HCEC 1CT (cell line): ENCODE data around the gene C16orf90.

ENCODE experiments used
- DNase-seq: peaks from one replicate; pipeline ENCODE4 v3.0.0-alpha.2; 2017

C16orf90 gene

GRCh38 chr16:3495176-3495575, at the start of gene C16orf90:
Gene C16orf90, minus strand, starts transcription at chr16:3495489. Its CDS starts 68 bp downstream, at chr16:3495421.
- no peak for DNase-seq

- DNase-seq: no peak
Observed at GRCh38 chr16:3542601-3543373, 47.5 kb upstream of the C16orf90 start.

GRCh38 chr16:3541527-3542155, 46.4 kb upstream of the C16orf90 start:
- DNase-seq: no peak

- DNase-seq: no peak
Observed at GRCh38 chr16:3538222-3538621, 42.9 kb upstream of the C16orf90 start.

- peak; percentile 5 for DNase-seq
Observed at GRCh38 chr16:3536851-3537250, 41.6 kb upstream of the C16orf90 start.

- DNase-seq: peak; percentile 78
Observed at GRCh38 chr16:3536271-3536731, 41.0 kb upstream of the C16orf90 start.

- DNase-seq: no peak
Observed at GRCh38 chr16:3534126-3534525, 38.8 kb upstream of the C16orf90 start.

- DNase-seq: no peak
Observed at GRCh38 chr16:3532741-3533140, 37.5 kb upstream of the C16orf90 start.

GRCh38 chr16:3530371-3530914, 35.2 kb upstream of the C16orf90 start:
- no peak for DNase-seq

- DNase-seq: no peak
Observed at GRCh38 chr16:3529175-3529574, 33.9 kb upstream of the C16orf90 start.

GRCh38 chr16:3528406-3528805, 33.1 kb upstream of the C16orf90 start:
- no peak for DNase-seq

- DNase-seq: peak; percentile 45
Observed at GRCh38 chr16:3527216-3527829, 32.0 kb upstream of the C16orf90 start.

GRCh38 chr16:3525951-3526350, 30.7 kb upstream of the C16orf90 start:
- DNase-seq: no peak

- no peak for DNase-seq
Observed at GRCh38 chr16:3523281-3523680, 28.0 kb upstream of the C16orf90 start.

GRCh38 chr16:3520841-3521240, 25.6 kb upstream of the C16orf90 start:
- no peak for DNase-seq

- no peak for DNase-seq
Observed at GRCh38 chr16:3520413-3520812, 25.1 kb upstream of the C16orf90 start.

- DNase-seq: no peak
Observed at GRCh38 chr16:3519581-3519980, 24.3 kb upstream of the C16orf90 start.

GRCh38 chr16:3518986-3519348, 23.7 kb upstream of the C16orf90 start:
- no peak for DNase-seq

GRCh38 chr16:3518292-3518985, 23.1 kb upstream of the C16orf90 start:
- no peak for DNase-seq

- no peak for DNase-seq
Observed at GRCh38 chr16:3515897-3516296, 20.6 kb upstream of the C16orf90 start.

GRCh38 chr16:3514621-3515020, 19.3 kb upstream of the C16orf90 start:
- DNase-seq: peak; percentile 90

- DNase-seq: no peak
Observed at GRCh38 chr16:3513892-3514583, 18.7 kb upstream of the C16orf90 start.
